Measurements from ENCODE around the gene GABBR2. TPM values are rescaled to one million over a fixed set of nuclear protein-coding genes. Genes with fewer than 3 reads are reported as not detected.

Gene GABBR2
- total RNA-seq, 4 donors from 2014 or later: 0.17 to 0.26 TPM; not detected in 2

GRCh38 chr9:98379572-98379971 lies 329.2 kb downstream of the GABBR2 start:
- Histone ChIP-seq H3K4me3 (no peak overlapping the region), H3K4me1 (no peaks in the 10 kb centered on the region), H3K36me3 (no peaks in the 10 kb centered on the region), H3K9me3 (no peaks in the 10 kb centered on the region), H3K27ac (replicated peaks in 1 of 4) (no peak overlapping the region), H3K27me3 (no peaks in the 10 kb centered on the region)
- TF ChIP-seq POLR2AphosphoS5 (IDR thresholded peaks at IDR 0.05): no peak
- TF ChIP-seq EP300 (IDR thresholded peaks at IDR 0.05): no peak
- no peak for TF ChIP-seq POLR2A (IDR thresholded peaks at IDR 0.05; ENCODE audit: low read depth)
- TF ChIP-seq, protein P1, sequence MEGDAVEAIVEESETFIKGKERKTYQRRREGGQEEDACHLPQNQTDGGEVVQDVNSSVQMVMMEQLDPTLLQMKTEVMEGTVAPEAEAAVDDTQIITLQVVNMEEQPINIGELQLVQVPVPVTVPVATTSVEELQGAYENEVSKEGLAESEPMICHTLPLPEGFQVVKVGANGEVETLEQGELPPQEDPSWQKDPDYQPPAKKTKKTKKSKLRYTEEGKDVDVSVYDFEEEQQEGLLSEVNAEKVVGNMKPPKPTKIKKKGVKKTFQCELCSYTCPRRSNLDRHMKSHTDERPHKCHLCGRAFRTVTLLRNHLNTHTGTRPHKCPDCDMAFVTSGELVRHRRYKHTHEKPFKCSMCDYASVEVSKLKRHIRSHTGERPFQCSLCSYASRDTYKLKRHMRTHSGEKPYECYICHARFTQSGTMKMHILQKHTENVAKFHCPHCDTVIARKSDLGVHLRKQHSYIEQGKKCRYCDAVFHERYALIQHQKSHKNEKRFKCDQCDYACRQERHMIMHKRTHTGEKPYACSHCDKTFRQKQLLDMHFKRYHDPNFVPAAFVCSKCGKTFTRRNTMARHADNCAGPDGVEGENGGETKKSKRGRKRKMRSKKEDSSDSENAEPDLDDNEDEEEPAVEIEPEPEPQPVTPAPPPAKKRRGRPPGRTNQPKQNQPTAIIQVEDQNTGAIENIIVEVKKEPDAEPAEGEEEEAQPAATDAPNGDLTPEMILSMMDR (IDR thresholded peaks at IDR 0.05): no peak
- 86% methylated on average over 1 of the region's 1 CpG for WGBS
- no peak for DNase-seq (ENCODE audit: extremely low spot score)
- intact Hi-C loops (cut with DNase I): no loop called here

DNA sequence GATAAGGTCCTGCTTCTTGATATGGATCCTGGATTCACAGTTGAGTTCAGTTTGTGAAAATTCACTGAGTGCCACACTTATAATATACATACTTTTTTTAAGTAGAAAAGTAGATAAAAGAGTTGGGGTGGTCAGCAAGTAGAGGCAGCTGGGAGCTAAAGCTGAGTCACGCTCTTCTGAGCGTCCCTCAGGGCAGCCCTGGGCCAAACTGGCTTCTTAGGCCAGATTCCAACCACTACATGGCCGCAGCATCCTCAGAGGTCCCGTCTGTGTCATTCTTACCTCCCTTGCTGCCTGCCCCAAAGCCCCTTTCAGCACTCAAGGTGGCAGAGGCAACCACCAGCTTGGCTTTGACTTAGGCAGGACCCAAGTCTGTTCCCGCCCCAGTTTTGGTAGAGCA lies 329.9 kb downstream of the GABBR2 start:
- Histone ChIP-seq H3K4me3 (no peak overlapping the region), H3K4me1 (no peaks in the 10 kb centered on the region), H3K27me3 (no peaks in the 10 kb centered on the region), H3K27ac (replicated peaks in 1 of 4) (no peak overlapping the region), H3K36me3 (no peaks in the 10 kb centered on the region), H3K9me3 (no peaks in the 10 kb centered on the region)
- intact Hi-C loops (cut with DNase I): no loop called here
- DNase-seq (ENCODE audit: extremely low spot score): no peak
- 88% methylated on average over 5 of the region's 5 CpGs for WGBS
- TF ChIP-seq POLR2A (IDR thresholded peaks at IDR 0.05; ENCODE audit: low read depth) (no peak), EP300 (IDR thresholded peaks at IDR 0.05) (no peak), POLR2AphosphoS5 (IDR thresholded peaks at IDR 0.05) (no peak)
- TF ChIP-seq, protein P1 (IDR thresholded peaks at IDR 0.05): no peak

DNA sequence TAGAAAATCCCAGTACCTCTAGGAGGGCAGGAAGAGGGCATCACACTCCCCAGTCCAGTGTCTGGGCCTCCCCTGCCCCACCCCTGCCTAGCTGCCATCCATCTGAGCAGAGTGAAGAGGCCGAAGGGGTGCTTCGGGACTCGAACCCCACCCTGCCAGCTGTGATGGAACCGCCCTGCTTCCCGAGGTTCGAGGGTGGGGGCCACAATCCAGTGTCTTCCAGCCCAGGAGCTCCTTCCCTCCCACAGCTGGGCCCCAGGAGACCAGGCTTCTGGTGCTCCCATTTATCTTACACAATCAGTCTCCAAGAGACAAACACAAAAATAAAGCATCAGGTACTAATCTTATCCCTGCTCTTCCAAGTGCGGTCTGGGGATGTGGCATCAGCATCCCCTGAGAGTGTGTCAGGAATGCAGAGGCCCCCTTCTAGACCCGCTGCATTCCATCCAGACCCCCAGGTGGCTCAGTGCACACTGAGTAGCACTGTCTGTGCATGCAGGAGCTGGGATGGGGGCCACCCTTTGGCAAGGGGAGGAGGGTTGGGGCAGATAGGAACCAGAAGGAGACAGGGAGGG lies 330.4 kb downstream of the GABBR2 start:
- H3K9me3 ChIP-seq: no peaks in the 10 kb centered on the region
- no peak overlapping the region for H3K4me3 ChIP-seq
- no peaks in the 10 kb centered on the region for H3K27me3 ChIP-seq
- DNase-seq (ENCODE audit: extremely low spot score): no peak
- H3K4me1 ChIP-seq: no peaks in the 10 kb centered on the region
- H3K27ac ChIP-seq (replicated peaks in 1 of 4): no peak overlapping the region
- TF ChIP-seq, protein P1 (IDR thresholded peaks at IDR 0.05): no peak
- no peaks in the 10 kb centered on the region for H3K36me3 ChIP-seq
- WGBS: 76% methylated on average over 8 of the region's 8 CpGs
- intact Hi-C loops (cut with DNase I): no loop called here

- Histone ChIP-seq H3K4me1 (no peaks in the 10 kb centered on the region), H3K27ac (replicated peaks in 1 of 4) (no peak overlapping the region), H3K36me3 (no peaks in the 10 kb centered on the region), H3K4me3 (no peak overlapping the region), H3K27me3 (no peaks in the 10 kb centered on the region), H3K9me3 (no peaks in the 10 kb centered on the region)
- 85% methylated on average over 3 of the region's 3 CpGs for WGBS
- intact Hi-C loops (cut with DNase I): no loop called here
- TF ChIP-seq, protein P1 (IDR thresholded peaks at IDR 0.05): no peak
- TF ChIP-seq POLR2A (IDR thresholded peaks at IDR 0.05; ENCODE audit: low read depth): no peak
- no peak for TF ChIP-seq POLR2AphosphoS5 (IDR thresholded peaks at IDR 0.05)
- no peak for TF ChIP-seq EP300 (IDR thresholded peaks at IDR 0.05)
- DNase-seq (ENCODE audit: extremely low spot score): no peak
These were observed 333.5 kb downstream of the GABBR2 start for GRCh38 chr9:98375138-98375726.
